Ascending aorta (tissue), 2 donors: ENCODE results near the gene C1orf159. TPM values are rescaled to one million over a fixed set of nuclear protein-coding genes. Genes with fewer than 3 reads are reported as not detected.

Source experiments
- DNase-seq, 2 donors: peaks; one replicate each; pipeline ENCODE4 v3.0.0-alpha.2; 2019; ENCODE audit warnings: low spot score in 2 of 2
- H3K27ac ChIP-seq, 2 donors: fragments of 200-600 bp; sonication (generic); one replicate each; pipeline ENCODE4 v1.5.1; 2016 to 2017; ENCODE audit warnings: mild to moderate bottlenecking in 1 of 2
- H3K27me3 ChIP-seq: fragments of 200-600 bp; sonication (generic); one replicate; pipeline ENCODE4 v1.5.1; 2017
- H3K36me3 ChIP-seq, 2 donors: fragments of 200-600 bp; sonication (generic); one replicate each; pipeline ENCODE4 v1.5.1; 2016
- H3K4me1 ChIP-seq, 2 donors: fragments of 200-600 bp; sonication (generic); one replicate each; pipeline ENCODE4 v1.5.1; 2016 to 2017; ENCODE audit warnings: mild to moderate bottlenecking in 1 of 2
- H3K4me3 ChIP-seq, 2 donors: fragments of 200-600 bp; sonication (generic); one replicate each; pipeline ENCODE4 v1.5.1; 2016 to 2017; ENCODE audit warnings: mild to moderate bottlenecking in 1 of 2
- H3K9me3 ChIP-seq, 2 donors: fragments of 200-600 bp; sonication (generic); one replicate each; pipeline ENCODE4 v1.5.1; 2016
- CTCF ChIP-seq, 3 experiments: fragments of 200-600 bp in 2 of 3; fragments of 450-650 bp in 1 of 3; sonication (generic) in 2 of 3; IDR thresholded peaks; one replicate each; pipeline ENCODE4 v1.5.1; 2016 to 2019; ENCODE audit warnings: antibody characterized with exemption in 3 of 3, mild to moderate bottlenecking in 1 of 3, moderate library complexity in 1 of 3
- intact Hi-C: fragments of 100-400 bp; cut with DNase I; formaldehyde crosslinking; loops from one replicate; pipeline ENCODE4 v1.15.1; 2023
- total RNA-seq: library from RNA; depleted of rRNA; stranded (reverse); fragments of >200 nt; gene quantifications from one replicate; pipeline ENCODE4 v1.1.0, GENCODE V29; 2016

Gene C1orf159
- total RNA-seq, 1 donor from 2014 or later: 23.7 TPM

GRCh38 chr1:1075148-1075935 lies 40.5 kb downstream of the C1orf159 start:
- Histone ChIP-seq H3K27me3 (no peaks in the 10 kb centered on the region), H3K4me1 (peaks cover 0 to 9% of the 10 kb centered on the region in 2 donors), H3K4me3 (no peak overlapping the region), H3K36me3 (no peaks in the 10 kb centered on the region), H3K9me3 (no peaks in the 10 kb centered on the region), H3K27ac (no peak overlapping the region)
- no peak for TF ChIP-seq CTCF (IDR thresholded peaks at IDR 0.05)
- peak in 1 of 2 donors; percentile 50 for DNase-seq
- intact Hi-C loops: no loop called here

GRCh38 chr1:1074631-1075147 lies 41.2 kb downstream of the C1orf159 start:
- Histone ChIP-seq H3K27me3 (peaks cover under 1% of the 10 kb centered on the region), H3K4me3 (no peak overlapping the region), H3K4me1 (peaks cover 0 to 3% of the 10 kb centered on the region in 2 donors), H3K36me3 (no peaks in the 10 kb centered on the region), H3K9me3 (no peaks in the 10 kb centered on the region), H3K27ac (no peak overlapping the region)
- intact Hi-C loops: no loop called here
- DNase-seq: no peak
- TF ChIP-seq CTCF (IDR thresholded peaks at IDR 0.05): no peak

- Histone ChIP-seq H3K4me3 (no peak within 1 kb of the TSS), H3K27ac (no peak within 1 kb of the TSS), H3K27me3 (peaks cover 7% of the 10 kb centered on the region)
Measured at GRCh38 chr1:1073743-1074587, 41.9 kb downstream of the C1orf159 start, which contains the start of gene RNF223. Gene RNF223 (minus strand): TSS chr1:1074306. CDS start chr1:1072566, 1,740 bp downstream.

GRCh38 chr1:1072849-1073742 lies 42.8 kb downstream of the C1orf159 start:
- H3K4me3 ChIP-seq: no peak overlapping the region
- no peak overlapping the region for H3K27ac ChIP-seq
- intact Hi-C loops: no loop called here
- no peaks in the 10 kb centered on the region for H3K36me3 ChIP-seq
- no peak for DNase-seq
- no peaks in the 10 kb centered on the region for H3K9me3 ChIP-seq
- H3K4me1 ChIP-seq: peaks cover 9% of the 10 kb centered on the region in 2 donors
- TF ChIP-seq CTCF (IDR thresholded peaks at IDR 0.05): no peak
- peaks cover 8% of the 10 kb centered on the region for H3K27me3 ChIP-seq

More at GRCh38 chr1:1073743-1074587, 41.9 kb downstream of the C1orf159 start, which contains the start of gene RNF223:
- no peaks in the 10 kb centered on the region for H3K9me3 ChIP-seq
- no peaks in the 10 kb centered on the region for H3K36me3 ChIP-seq
- intact Hi-C loops: no loop called here
- TF ChIP-seq CTCF (IDR thresholded peaks at IDR 0.05): no peak
- peaks cover 4 to 5% of the 10 kb centered on the region in 2 donors for H3K4me1 ChIP-seq
- DNase-seq: no peak
